GM21423 (cell line): ENCODE measurements around the gene TTLL11.

Source experiments
- ATAC-seq: cut with Tn5 transposase; IDR thresholded peaks from one replicate; pipeline ENCODE4 v1.9.1; 2021; ENCODE audit warnings: mild to moderate bottlenecking, moderate library complexity; ENCODE audit not compliant: unreplicated experiment

The TTLL11 gene

DNA sequence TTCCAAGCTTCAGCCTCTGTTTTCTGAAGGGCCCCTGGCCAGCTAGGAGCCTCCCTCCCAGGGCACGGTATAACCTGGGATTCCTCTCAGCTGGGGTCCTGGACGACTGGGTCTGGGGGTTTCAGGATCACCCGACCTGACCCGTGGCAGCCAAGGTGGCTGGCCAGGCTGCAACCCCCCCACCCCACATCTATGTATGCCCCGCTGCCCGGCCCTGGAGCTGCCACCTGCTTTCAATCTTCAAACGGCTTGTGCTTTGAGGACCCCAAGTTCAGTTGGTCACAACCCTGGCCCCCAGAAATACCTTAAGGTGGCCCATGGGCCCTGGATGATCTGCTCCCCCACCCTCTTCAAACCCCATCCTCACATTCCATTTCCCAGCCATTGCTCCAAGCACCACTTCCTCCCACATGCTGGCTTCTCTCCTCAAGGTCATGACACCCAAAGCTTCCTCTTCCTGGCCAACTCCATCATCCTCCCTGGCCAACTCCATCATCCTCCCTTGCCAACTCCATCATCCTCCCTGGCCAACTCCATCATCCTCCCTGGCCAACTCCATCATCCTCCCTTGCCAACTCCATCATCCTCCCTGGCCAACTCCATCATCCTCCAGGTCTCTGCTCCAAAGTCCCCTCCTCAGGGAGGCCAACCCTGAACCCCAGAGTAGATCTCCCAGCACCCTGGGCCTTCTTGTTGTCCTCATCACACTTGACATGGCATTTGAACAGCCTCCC lies 17.2 kb upstream of the TTLL11 start:
- no peak for ATAC-seq

GRCh38 chr9:122109035-122109813 lies 16.1 kb upstream of the TTLL11 start:
- no peak for ATAC-seq

GRCh38 chr9:122107291-122107805 lies 14.2 kb upstream of the TTLL11 start:
- ATAC-seq = no peak

GRCh38 chr9:122106576-122106975 lies 13.5 kb upstream of the TTLL11 start:
- no peak for ATAC-seq

GRCh38 chr9:122103985-122104384 lies 10.9 kb upstream of the TTLL11 start:
- ATAC-seq = no peak

DNA sequence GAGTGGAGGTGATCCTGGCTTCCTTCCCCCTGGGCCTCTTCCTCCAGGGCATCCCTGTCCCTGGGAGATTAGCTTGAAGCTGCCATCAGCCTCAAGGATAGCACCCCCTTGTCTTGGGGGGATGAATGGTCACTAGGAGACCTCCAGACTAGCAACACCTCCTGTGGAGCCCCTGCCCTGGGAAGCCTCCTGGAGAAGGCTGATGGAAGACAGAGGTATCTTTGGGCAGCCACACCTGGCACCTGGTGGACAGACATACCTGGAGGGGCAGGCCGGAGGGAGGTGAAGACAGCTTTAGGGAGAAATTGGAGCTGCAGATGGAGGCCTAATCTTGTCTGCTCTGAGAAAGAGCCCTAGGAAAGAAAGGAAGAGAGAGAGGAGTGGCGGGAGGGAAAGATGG lies 9.0 kb upstream of the TTLL11 start:
- no peak for ATAC-seq

DNA sequence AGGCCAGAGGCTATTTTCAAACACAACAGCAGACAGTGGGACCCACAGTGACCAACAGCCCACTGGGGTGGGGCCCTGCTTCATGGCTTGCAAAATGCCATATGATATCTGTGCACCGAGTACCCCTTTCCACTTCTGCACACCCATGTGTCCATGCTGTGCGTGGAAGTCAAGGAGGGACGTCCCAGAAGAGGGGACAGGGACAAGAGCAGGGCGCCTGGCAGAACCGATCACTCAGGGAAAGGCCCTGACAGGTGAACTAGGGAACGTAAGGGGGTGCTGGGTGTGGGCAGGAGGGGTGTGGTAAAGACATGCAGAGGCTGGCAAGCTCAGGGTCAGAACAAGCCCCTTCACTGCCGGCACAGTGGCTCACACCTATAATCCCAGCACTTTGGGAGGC lies 7.6 kb upstream of the TTLL11 start:
- ATAC-seq = no peak

GRCh38 chr9:122099271-122099869 lies 6.3 kb upstream of the TTLL11 start:
- ATAC-seq = peak; percentile 62

DNA sequence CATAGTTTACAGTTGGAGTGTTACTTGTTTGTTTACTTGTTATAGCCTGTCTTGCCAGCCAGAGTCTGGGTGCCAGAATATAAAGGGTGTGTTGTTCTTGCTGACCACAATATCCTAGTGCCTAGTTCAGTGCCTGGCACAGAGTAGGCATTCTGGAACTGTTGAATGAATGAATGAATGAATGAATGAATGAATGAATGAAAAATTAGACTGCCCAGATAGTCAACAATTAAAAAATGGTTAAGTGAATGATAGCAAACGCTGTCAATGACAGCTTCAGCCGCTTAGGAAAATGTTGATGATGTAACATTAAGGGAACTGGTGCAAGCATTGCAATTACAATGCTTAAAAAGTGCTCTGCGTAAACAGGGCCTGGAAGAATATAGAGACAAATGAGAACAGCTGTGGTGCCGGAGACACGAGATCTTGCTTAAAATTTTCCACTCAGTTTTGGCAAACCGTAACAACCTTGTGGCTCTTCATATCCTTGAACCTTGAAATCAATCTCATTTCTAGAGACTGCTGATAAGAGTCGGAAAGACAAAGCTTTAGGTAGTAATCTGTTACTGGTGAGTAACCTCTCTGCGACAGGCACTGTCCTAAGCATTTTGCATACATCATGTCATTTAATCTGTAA lies 4.7 kb upstream of the TTLL11 start:
- no peak for ATAC-seq

- no peak for ATAC-seq
These were observed 3.7 kb upstream of the TTLL11 start for GRCh38 chr9:122096620-122097415.

DNA sequence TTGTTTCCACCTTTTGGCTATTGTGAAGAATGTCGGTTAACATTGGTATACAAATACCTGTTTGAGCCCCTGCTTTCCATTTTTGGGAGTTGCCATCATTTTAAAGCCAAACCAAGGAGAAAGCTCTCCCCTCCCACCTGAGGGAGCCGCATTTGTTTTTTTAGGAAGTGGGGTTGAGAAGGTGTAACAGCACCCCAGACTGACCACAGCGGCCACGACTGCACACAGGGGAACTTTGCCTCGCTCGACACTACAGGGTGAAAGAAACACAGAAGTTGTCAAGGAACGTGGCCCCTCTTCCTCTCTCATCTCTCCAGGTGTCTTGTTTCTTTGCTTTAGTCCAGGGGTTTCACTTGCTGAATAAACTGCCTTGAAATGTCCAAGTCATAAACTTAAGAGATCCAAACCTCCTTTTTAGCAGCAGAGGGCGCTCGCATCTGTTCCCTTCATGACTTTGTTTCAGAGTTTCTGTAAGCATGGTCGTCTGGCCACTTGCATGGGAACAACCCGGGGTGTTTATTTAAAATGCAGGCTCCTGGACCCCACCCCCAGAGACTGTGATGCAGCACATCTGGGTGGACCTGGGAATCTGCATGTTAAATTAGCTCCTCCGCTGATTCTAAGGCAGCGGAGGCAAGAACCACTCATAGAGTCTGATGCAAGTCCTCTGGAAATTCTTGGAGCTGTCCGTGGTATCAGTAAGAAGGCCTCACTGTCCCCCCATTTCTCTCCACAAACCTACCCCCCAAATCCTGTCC lies 2.1 kb upstream of the TTLL11 start:
- ATAC-seq = no peak

DNA sequence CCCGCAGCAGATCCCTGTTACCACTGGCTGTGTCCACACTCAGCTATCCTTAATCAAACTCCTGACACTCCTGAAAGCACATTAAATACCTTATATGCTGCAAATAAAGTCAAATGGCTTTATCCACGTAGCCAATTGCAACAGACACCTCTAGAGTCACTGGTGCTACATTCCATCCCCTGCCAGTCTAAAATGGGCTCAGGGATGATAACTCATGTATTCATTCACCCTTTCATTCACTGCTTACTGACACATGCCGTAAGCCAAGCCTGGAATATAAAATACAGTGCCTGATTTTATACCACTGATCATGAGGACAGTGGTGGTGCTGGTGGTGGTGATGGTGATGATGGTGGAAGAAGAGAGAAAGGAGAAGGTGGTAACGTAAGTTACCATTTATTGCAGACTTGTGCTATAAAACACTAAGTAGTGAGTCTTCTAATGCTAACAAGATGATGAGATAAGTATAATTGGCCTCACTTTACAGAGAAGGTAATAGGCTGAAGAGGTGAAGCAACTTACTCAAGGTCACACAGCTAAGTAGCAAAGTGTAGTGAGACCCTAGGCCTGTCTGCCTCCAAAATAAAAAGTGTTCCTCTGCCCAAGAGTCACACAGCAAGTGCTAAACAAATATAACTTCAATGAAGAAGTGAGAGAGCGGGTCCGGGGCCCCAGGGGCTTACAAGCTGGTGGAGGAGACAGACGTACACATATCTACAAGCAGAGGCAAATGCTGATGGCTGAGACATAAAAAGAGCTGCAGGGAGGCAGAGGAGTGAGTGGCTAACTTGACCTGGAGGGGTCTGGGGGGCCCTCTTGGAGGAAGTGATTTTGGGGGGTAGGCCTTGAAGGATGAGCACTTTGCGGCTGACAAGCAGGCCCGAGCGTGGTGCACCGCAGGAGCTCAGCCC lies 1.2 kb downstream of the TTLL11 start:
- ATAC-seq = no peak

- no peak for ATAC-seq
These were observed 2.1 kb downstream of the TTLL11 start for GRCh38 chr9:122090981-122091380.

DNA sequence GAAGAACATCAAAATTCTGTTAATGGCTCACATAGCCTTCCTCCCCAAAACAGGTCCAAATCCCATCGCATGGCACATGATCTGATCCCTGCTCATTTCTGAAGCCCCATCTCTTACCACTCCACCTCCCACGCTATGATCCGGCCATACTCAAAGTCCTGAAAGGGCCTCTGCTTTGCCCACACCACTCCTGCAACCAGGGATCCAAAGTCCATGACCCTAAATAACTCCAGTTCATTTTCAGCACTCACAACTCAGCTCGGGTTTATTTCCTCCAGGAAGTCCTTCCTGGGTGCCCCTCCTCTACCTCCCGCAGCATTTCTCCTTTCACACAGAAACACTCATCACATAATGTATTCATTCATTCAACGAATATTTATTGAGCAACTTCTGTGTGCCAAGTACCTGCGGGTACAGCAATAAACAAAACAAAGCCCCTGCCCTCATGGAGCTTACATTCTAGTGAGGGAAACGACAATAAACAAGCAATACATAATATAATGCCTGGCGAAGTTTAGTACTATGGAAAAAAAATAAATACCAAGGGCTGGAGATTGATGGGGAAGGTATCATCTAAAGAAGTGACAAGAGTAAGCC lies 2.7 kb downstream of the TTLL11 start:
- ATAC-seq = no peak

GRCh38 chr9:122088880-122089706 lies 4.0 kb downstream of the TTLL11 start:
- no peak for ATAC-seq

GRCh38 chr9:122087406-122088200 lies 5.5 kb downstream of the TTLL11 start:
- ATAC-seq = no peak

GRCh38 chr9:122086873-122087272 lies 6.2 kb downstream of the TTLL11 start:
- no peak for ATAC-seq
